OCI-LY7 (cell line): ENCODE data around the gene CBFA2T2.

Source experiments
- EZH2phosphoT487 ChIP-seq: fragments of 200-600 bp; sonication (generic); IDR thresholded peaks from 2 replicates; pipeline ENCODE4 v1.6.1; 2018; ENCODE audit warnings: low read depth, borderline replicate concordance, mild to moderate bottlenecking, mixed run types, antibody characterized with exemption, low read length, moderate library complexity, mixed read lengths
- TF ChIP-seq, protein P1 (sequence below): fragments of 200-600 bp; sonication (generic); conservative IDR thresholded peaks from 2 replicates; pipeline ENCODE4 v1.5.1; 2014; ENCODE audit warnings: mild to moderate bottlenecking, antibody characterized with exemption, low read length, moderate library complexity, mixed read lengths

DNA sequence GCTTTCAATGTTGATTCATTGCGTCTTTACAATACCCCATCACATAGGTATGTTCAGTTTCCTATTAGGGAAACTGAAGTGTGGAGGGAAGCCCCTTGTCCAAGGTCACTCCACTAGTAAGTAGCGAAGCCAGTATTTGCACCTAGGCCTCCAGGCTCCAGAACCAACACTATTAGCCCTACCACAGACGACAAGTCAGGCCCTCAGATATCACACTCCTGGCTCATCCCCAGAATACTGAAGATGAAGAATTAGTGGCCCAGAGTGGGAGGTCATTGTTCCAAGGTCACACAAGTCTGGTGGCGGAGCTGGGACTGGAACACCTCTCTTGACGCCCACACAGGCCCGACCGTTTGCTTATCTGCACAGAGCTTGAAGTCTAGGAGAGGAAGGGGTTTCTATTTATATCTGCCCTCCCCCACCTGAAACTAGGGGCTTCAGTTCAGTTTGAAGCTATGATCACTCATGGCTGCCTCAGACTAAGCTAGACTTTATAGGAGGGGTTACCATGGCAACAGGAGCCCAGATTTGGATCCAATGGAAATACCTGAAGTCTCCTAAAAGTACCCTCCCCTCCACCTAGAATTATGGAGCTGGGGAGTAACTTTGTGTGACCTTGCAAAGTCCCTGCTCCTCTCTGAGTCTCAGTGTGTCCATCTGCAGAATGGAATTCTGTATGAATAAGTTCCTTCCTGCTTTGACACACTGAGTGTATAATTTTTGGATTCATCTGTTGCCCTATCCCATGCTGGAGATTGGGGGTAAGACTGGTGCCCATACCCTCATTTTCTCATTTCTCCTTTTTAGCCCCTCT, 48.5 kb upstream of the CBFA2T2 start:
- TF ChIP-seq, protein P1, sequence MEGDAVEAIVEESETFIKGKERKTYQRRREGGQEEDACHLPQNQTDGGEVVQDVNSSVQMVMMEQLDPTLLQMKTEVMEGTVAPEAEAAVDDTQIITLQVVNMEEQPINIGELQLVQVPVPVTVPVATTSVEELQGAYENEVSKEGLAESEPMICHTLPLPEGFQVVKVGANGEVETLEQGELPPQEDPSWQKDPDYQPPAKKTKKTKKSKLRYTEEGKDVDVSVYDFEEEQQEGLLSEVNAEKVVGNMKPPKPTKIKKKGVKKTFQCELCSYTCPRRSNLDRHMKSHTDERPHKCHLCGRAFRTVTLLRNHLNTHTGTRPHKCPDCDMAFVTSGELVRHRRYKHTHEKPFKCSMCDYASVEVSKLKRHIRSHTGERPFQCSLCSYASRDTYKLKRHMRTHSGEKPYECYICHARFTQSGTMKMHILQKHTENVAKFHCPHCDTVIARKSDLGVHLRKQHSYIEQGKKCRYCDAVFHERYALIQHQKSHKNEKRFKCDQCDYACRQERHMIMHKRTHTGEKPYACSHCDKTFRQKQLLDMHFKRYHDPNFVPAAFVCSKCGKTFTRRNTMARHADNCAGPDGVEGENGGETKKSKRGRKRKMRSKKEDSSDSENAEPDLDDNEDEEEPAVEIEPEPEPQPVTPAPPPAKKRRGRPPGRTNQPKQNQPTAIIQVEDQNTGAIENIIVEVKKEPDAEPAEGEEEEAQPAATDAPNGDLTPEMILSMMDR = no peak
- TF ChIP-seq EZH2phosphoT487 = no peak
